NCI-H524 treated with DMSO at 0.1 percent for 48 hours (cell line): ENCODE results near the gene B4GALT7.
A peak's percentile ranks its signal among the peaks of the same experiment; 100 is the strongest.
"Not testable (repeated sequence)": the region's sequence is repeated elsewhere in the genome, so short reads cannot be mapped to it uniquely, and the experiment has no call there.

Experiments
- DNase-seq: peaks from one replicate; lab custom pipeline; 2025; lab: John Stamatoyannopoulos, UW

Gene B4GALT7

GRCh38 chr5:177599731-177600507, at the start of gene B4GALT7:
B4GALT7 (plus strand) TSS chr5:177600132; CDS start chr5:177600211, 79 bp downstream.
- DNase-seq: no peak

- DNase-seq: no peak
Observed at GRCh38 chr5:177552839-177553455, 47.0 kb upstream of the B4GALT7 start.

GRCh38 chr5:177553671-177554429, 46.1 kb upstream of the B4GALT7 start:
- DNase-seq: no peak

- peak; percentile 44 for DNase-seq
Observed at GRCh38 chr5:177554474-177555111, 45.3 kb upstream of the B4GALT7 start, which contains the start of gene FAM193B. FAM193B (minus strand) TSS chr5:177554563; CDS start chr5:177554458, 105 bp downstream.

GRCh38 chr5:177555228-177555627, 44.7 kb upstream of the B4GALT7 start:
- DNase-seq: no peak

- no peak for DNase-seq
Observed at GRCh38 chr5:177555665-177556064, 44.3 kb upstream of the B4GALT7 start.

- no peak for DNase-seq
Observed at GRCh38 chr5:177557041-177557647, 42.8 kb upstream of the B4GALT7 start.

GRCh38 chr5:177557796-177558195, 42.1 kb upstream of the B4GALT7 start:
- no peak for DNase-seq

- not testable (repeated sequence) for DNase-seq
Observed at GRCh38 chr5:177559446-177559941, 40.4 kb upstream of the B4GALT7 start.

GRCh38 chr5:177565046-177565445, 34.9 kb upstream of the B4GALT7 start:
- no peak for DNase-seq

- DNase-seq: no peak
Observed at GRCh38 chr5:177568326-177568725, 31.6 kb upstream of the B4GALT7 start.

GRCh38 chr5:177569894-177570293, 30.0 kb upstream of the B4GALT7 start:
- DNase-seq: no peak

- no peak for DNase-seq
Observed at GRCh38 chr5:177575488-177575887, 24.4 kb upstream of the B4GALT7 start.

GRCh38 chr5:177576169-177576568, 23.8 kb upstream of the B4GALT7 start:
- no peak for DNase-seq

- DNase-seq: no peak
Observed at GRCh38 chr5:177578316-177578715, 21.6 kb upstream of the B4GALT7 start.

- DNase-seq: no peak
Observed at GRCh38 chr5:177588413-177588909, 11.5 kb upstream of the B4GALT7 start.

- DNase-seq: no peak
Observed at GRCh38 chr5:177590406-177590805, 9.5 kb upstream of the B4GALT7 start.

GRCh38 chr5:177591690-177592009, 8.3 kb upstream of the B4GALT7 start:
- no peak for DNase-seq

- DNase-seq: no peak
Observed at GRCh38 chr5:177592010-177592834, 7.7 kb upstream of the B4GALT7 start, which contains the start of gene TMED9. TMED9 (plus strand) TSS chr5:177592203; CDS start chr5:177592215, 12 bp downstream.

GRCh38 chr5:177592905-177593304, 7.0 kb upstream of the B4GALT7 start:
- no peak for DNase-seq
